ENCODE measurements around the gene PSAPL1.

DNA sequence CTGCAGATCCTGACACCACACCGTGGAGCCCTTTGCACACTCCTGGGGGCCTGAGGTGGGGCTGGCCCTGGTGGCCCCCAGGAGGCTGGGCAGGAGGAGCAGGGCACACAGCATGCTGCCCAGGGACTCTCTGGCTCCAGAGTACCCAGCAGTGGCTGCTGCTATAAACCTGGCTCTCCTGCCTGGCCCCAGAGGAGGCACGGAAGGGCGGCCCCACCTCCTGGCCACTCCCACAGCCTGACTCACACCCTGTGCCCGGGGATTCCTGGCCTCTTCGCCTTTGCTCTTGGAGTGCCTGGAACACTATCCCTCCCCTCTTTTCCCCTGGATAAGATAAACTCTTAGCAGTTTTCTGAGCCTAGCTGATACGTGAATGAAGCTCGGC, at the start of gene PSAPL1:
- TF ChIP-seq CTCF (IDR thresholded peaks at IDR 0.05) (no peak), REST (IDR thresholded peaks at IDR 0.05; ENCODE audit: insufficient read depth in 1 of 2, low read depth in 2 of 2, low read length in 1 of 2) (no peak), POLR2AphosphoS5 (IDR thresholded peaks at IDR 0.05; ENCODE audit: low read depth, low read length) (no peak), SIN3A (IDR thresholded peaks at IDR 0.05; ENCODE audit: borderline replicate concordance, insufficient read depth, low read depth, low read length) (no peak)
